Nephron progenitor cell (in vitro differentiated cells): ENCODE data around the gene FOXP1.

ENCODE experiments used
- DNase-seq: peaks from one replicate; pipeline ENCODE4 v3.0.0; 2021
- H3K27ac Mint-ChIP-seq: 2 replicates; pipeline ENCODE4 v1.8.0; 2021; ENCODE audit warnings: mild to moderate bottlenecking, moderate library complexity, mixed read lengths
- H3K27me3 Mint-ChIP-seq: 2 replicates; pipeline ENCODE4 v1.8.0; 2021; ENCODE audit warnings: mild to moderate bottlenecking, low read depth, mixed read lengths; ENCODE audit not compliant: poor library complexity
- H3K36me3 Mint-ChIP-seq: 2 replicates; pipeline ENCODE4 v1.8.0; 2021; ENCODE audit warnings: low read depth, mixed read lengths
- H3K4me1 Mint-ChIP-seq: 2 replicates; pipeline ENCODE4 v1.8.0; 2021; ENCODE audit warnings: mixed read lengths
- H3K4me3 Mint-ChIP-seq: 2 replicates; pipeline ENCODE4 v1.8.0; 2021; ENCODE audit warnings: mild to moderate bottlenecking, moderate library complexity, mixed read lengths
- H3K9me3 Mint-ChIP-seq: 2 replicates; pipeline ENCODE4 v1.8.0; 2021; ENCODE audit warnings: mild to moderate bottlenecking, moderate library complexity, mixed read lengths
- CTCF ChIP-seq: fragments of 200-600 bp; sonication (generic); IDR thresholded peaks from 2 replicates; pipeline ENCODE4 v1.5.0; 2021; ENCODE audit warnings: antibody characterized with exemption

FOXP1 gene

GRCh38 chr3:71143493-71143892 is 440.0 kb downstream of the FOXP1 start:
- peaks cover 26% of the 10 kb centered on the region for H3K36me3 Mint-ChIP-seq
- DNase-seq = no peak
- peaks cover 72% of the 10 kb centered on the region for H3K4me1 Mint-ChIP-seq
- no peaks in the 10 kb centered on the region for H3K9me3 Mint-ChIP-seq
- TF ChIP-seq CTCF = no peak
- no peak overlapping the region for H3K4me3 Mint-ChIP-seq
- no peak overlapping the region for H3K27ac Mint-ChIP-seq
- no peaks in the 10 kb centered on the region for H3K27me3 Mint-ChIP-seq

GRCh38 chr3:71142441-71143161 is 440.9 kb downstream of the FOXP1 start:
- H3K27ac Mint-ChIP-seq = no peak overlapping the region
- TF ChIP-seq CTCF = no peak

GRCh38 chr3:71140477-71140876 is 443.1 kb downstream of the FOXP1 start:
- H3K27me3 Mint-ChIP-seq = no peaks in the 10 kb centered on the region

More at GRCh38 chr3:71142441-71143161, 440.9 kb downstream of the FOXP1 start:
- no peak for DNase-seq
- Mint-ChIP-seq H3K4me3 (no peak overlapping the region), H3K9me3 (no peaks in the 10 kb centered on the region), H3K36me3 (peaks cover 26% of the 10 kb centered on the region), H3K27me3 (no peaks in the 10 kb centered on the region), H3K4me1 (peaks cover 80% of the 10 kb centered on the region)

GRCh38 chr3:71139496-71139895 is 444.0 kb downstream of the FOXP1 start:
- H3K9me3 Mint-ChIP-seq = no peaks in the 10 kb centered on the region
- no peak for TF ChIP-seq CTCF

More at GRCh38 chr3:71140477-71140876, 443.1 kb downstream of the FOXP1 start:
- Mint-ChIP-seq H3K36me3 (peaks cover 22% of the 10 kb centered on the region), H3K9me3 (no peaks in the 10 kb centered on the region), H3K4me1 (peaks cover 80% of the 10 kb centered on the region), H3K4me3 (no peak overlapping the region), H3K27ac (no peak overlapping the region)
- no peak for TF ChIP-seq CTCF
- no peak for DNase-seq

GRCh38 chr3:71138410-71138809 is 445.1 kb downstream of the FOXP1 start:
- Mint-ChIP-seq H3K27ac (no peak overlapping the region), H3K4me3 (no peak overlapping the region), H3K27me3 (no peaks in the 10 kb centered on the region), H3K9me3 (no peaks in the 10 kb centered on the region), H3K4me1 (peaks cover 87% of the 10 kb centered on the region), H3K36me3 (peaks cover 14% of the 10 kb centered on the region)
- no peak for DNase-seq
- TF ChIP-seq CTCF = no peak

More at GRCh38 chr3:71139496-71139895, 444.0 kb downstream of the FOXP1 start:
- no peak overlapping the region for H3K4me3 Mint-ChIP-seq
- no peak overlapping the region for H3K27ac Mint-ChIP-seq
- no peaks in the 10 kb centered on the region for H3K27me3 Mint-ChIP-seq
- H3K4me1 Mint-ChIP-seq = peaks cover 84% of the 10 kb centered on the region
- DNase-seq = no peak
- H3K36me3 Mint-ChIP-seq = peaks cover 20% of the 10 kb centered on the region

GRCh38 chr3:71136276-71136675 is 447.3 kb downstream of the FOXP1 start:
- Mint-ChIP-seq H3K4me1 (peaks cover 96% of the 10 kb centered on the region), H3K4me3 (no peak overlapping the region), H3K27ac (no peak overlapping the region), H3K9me3 (no peaks in the 10 kb centered on the region), H3K36me3 (peaks cover 1% of the 10 kb centered on the region), H3K27me3 (no peaks in the 10 kb centered on the region)
- no peak for TF ChIP-seq CTCF
- no peak for DNase-seq
